HEK293T (cell line): ENCODE data around the gene PARP12.

Source experiments
- CTCF ChIA-PET: fragments of 350-600 bp; formaldehyde crosslinking; extraction: SDS; loops from one replicate; lab custom pipeline; 2021; ENCODE audit warnings: antibody characterized with exemption, inconsistent platforms; lab: Yijun Ruan, JAX
- POLR2A ChIA-PET: fragments of 350-600 bp; formaldehyde crosslinking; extraction: SDS; loops from one replicate; lab custom pipeline; 2020; ENCODE audit warnings: antibody characterized with exemption, inconsistent platforms; lab: Yijun Ruan, JAX
- DNase-seq: peaks from one replicate; pipeline ENCODE4 v3.0.0; 2012; ENCODE audit warnings: mixed read lengths; ENCODE audit errors: extremely low spot score
- ARNT ChIP-seq: fragments of 450-650 bp; IDR thresholded peaks from 2 replicates; pipeline ENCODE4 v1.6.1; 2017; ENCODE audit warnings: mild to moderate bottlenecking
- BHLHE40 ChIP-seq: fragments of 450-650 bp; IDR thresholded peaks from 2 replicates; pipeline ENCODE4 v1.6.1; 2016; ENCODE audit warnings: mild to moderate bottlenecking, moderate library complexity, borderline replicate concordance
- CTBP1 ChIP-seq: fragments of 450-650 bp; IDR thresholded peaks from 2 replicates; pipeline ENCODE4 v1.6.1; 2016; ENCODE audit warnings: borderline replicate concordance
- ELF4 ChIP-seq: fragments of 450-650 bp; IDR thresholded peaks from 2 replicates; pipeline ENCODE4 v1.6.1; 2017; ENCODE audit warnings: antibody characterized with exemption
- FOXA1 ChIP-seq: fragments of 450-650 bp; IDR thresholded peaks from 2 replicates; pipeline ENCODE4 v1.6.1; 2016; ENCODE audit warnings: mild to moderate bottlenecking
- FOXK2 ChIP-seq: fragments of 450-650 bp; IDR thresholded peaks from 2 replicates; pipeline ENCODE4 v1.6.1; 2016; ENCODE audit warnings: mild to moderate bottlenecking
- FOXM1 ChIP-seq: fragments of 450-650 bp; IDR thresholded peaks from 2 replicates; pipeline ENCODE4 v1.6.1; 2017; ENCODE audit warnings: mild to moderate bottlenecking, borderline replicate concordance
- HDGF ChIP-seq: fragments of 450-650 bp; IDR thresholded peaks from 2 replicates; pipeline ENCODE4 v1.6.1; 2017; ENCODE audit warnings: antibody characterized with exemption, borderline replicate concordance
- L3MBTL2 ChIP-seq: fragments of 450-650 bp; conservative IDR thresholded peaks from 2 replicates; pipeline ENCODE4 v1.6.1; 2016; ENCODE audit warnings: mild to moderate bottlenecking
- LEF1 ChIP-seq: fragments of 450-650 bp; IDR thresholded peaks from 2 replicates; pipeline ENCODE4 v1.6.1; 2017; ENCODE audit warnings: mild to moderate bottlenecking, borderline replicate concordance
- NFRKB ChIP-seq: fragments of 450-650 bp; IDR thresholded peaks from 2 replicates; pipeline ENCODE4 v1.6.1; 2016; ENCODE audit warnings: mild to moderate bottlenecking, moderate library complexity
- PKNOX1 ChIP-seq: fragments of 450-650 bp; IDR thresholded peaks from 2 replicates; pipeline ENCODE4 v1.6.1; 2016
- SP1 ChIP-seq: fragments of 450-650 bp; IDR thresholded peaks from 2 replicates; pipeline ENCODE4 v1.6.1; 2017
- SUZ12 ChIP-seq: fragments of 450-650 bp; IDR thresholded peaks from 2 replicates; pipeline ENCODE4 v1.6.1; 2016; ENCODE audit warnings: mild to moderate bottlenecking
- TARDBP ChIP-seq: fragments of 450-650 bp; IDR thresholded peaks from 2 replicates; pipeline ENCODE4 v1.6.1; 2016
- ZNF384 ChIP-seq: fragments of 450-650 bp; IDR thresholded peaks from 2 replicates; pipeline ENCODE4 v1.6.1; 2016

The PARP12 gene

DNA sequence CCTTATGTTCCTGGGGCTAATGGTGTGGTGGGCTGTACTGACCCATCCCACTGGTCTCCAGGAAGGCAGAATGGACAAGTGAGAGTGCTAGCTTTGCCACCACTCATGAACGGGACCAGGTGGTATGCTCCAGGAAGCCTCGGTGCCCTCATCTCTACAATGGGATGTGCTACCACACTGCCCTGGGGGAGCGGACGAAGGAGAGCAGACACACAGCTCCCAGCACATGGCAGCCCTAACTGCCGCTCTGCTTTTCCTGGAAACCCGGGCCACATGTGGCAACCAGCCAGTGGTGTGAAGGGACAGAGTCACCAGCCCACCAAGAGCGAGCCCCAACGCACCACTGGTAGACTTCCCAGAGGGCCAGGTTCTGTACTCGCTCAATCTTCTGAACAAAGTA lies 35.8 kb downstream of the PARP12 start:
- CTCF ChIA-PET: no interaction called here
- TF ChIP-seq SP1 (no peak), SUZ12 (no peak), FOXA1 (no peak), ELF4 (no peak), ZNF384 (no peak), HDGF (no peak), L3MBTL2 (no peak), ARNT (no peak), CTBP1 (no peak), NFRKB (no peak), FOXM1 (no peak), BHLHE40 (no peak), PKNOX1 (no peak), FOXK2 (no peak)
- no peak for DNase-seq
- POLR2A ChIA-PET: no interaction called here

GRCh38 chr7:140025814-140026433 lies 36.8 kb downstream of the PARP12 start:
- CTCF ChIA-PET: no interaction called here
- POLR2A ChIA-PET: no interaction called here
- TF ChIP-seq LEF1 (no peak), FOXA1 (no peak), FOXK2 (no peak), ZNF384 (no peak), TARDBP (no peak), SUZ12 (no peak), ARNT (no peak), L3MBTL2 (no peak), NFRKB (no peak), ELF4 (no peak), CTBP1 (no peak), FOXM1 (no peak), HDGF (no peak), SP1 (no peak), PKNOX1 (no peak)

DNA sequence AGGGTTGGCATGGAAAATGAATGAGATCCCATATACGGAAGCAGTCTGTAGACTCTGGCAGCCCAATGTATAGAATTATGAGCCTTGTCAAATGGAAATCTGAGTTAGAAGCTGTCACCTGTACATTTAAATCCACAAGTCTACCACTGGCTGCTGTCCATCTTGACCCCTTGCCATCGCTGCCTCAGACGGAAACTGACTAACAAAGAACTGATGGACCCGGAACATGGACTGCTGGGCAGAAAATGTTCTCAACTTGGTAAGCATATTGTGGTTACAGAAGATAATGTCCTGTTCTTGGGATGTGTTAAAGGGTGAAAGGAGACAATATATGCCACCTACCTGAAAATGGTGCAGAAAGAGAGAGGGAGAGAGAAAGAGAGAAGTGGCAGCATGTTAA lies 37.5 kb downstream of the PARP12 start:
- ChIA-PET CTCF (no interaction called here), POLR2A (no interaction called here)

More at GRCh38 chr7:140025814-140026433, 36.8 kb downstream of the PARP12 start:
- no peak for DNase-seq

GRCh38 chr7:140024585-140024984 lies 38.2 kb downstream of the PARP12 start:
- TF ChIP-seq PKNOX1 (no peak), SP1 (no peak)
- ChIA-PET POLR2A (no interaction called here), CTCF (no interaction called here)
- DNase-seq: no peak

More for the DNA sequence above, 37.5 kb downstream of the PARP12 start:
- no peak for DNase-seq
- TF ChIP-seq FOXA1 (no peak), PKNOX1 (no peak), SP1 (no peak), NFRKB (no peak), FOXM1 (no peak), ARNT (no peak), TARDBP (no peak), BHLHE40 (no peak), L3MBTL2 (no peak), ELF4 (no peak), SUZ12 (no peak), ZNF384 (no peak), FOXK2 (no peak), CTBP1 (no peak), LEF1 (no peak), HDGF (no peak)

DNA sequence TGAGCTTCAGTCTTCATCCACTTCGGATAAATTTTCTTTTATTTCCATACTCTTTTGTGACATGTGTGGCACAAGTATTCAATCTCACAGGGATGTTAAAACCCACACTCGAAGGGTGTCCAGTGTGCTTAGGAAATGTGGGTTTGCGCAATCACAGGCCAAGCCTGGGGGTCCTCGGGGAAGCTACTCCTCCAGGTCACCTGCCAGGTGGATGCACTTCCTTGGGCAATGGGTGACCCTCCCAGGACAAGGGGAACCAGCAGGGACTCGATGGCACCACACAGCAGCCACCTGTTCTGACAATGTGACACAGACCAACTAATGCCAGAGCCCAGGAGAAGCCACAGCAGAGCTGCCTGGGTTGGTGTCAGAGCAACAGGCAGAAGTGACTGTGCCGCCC lies 39.0 kb downstream of the PARP12 start:
- POLR2A ChIA-PET: no interaction called here
- TF ChIP-seq CTBP1 (no peak), ARNT (no peak), NFRKB (no peak), FOXA1 (no peak), ZNF384 (no peak), SUZ12 (no peak), FOXK2 (no peak), FOXM1 (no peak), HDGF (no peak), LEF1 (no peak), ELF4 (no peak), L3MBTL2 (no peak), TARDBP (no peak)
- CTCF ChIA-PET: no interaction called here
- DNase-seq: no peak

GRCh38 chr7:140022582-140023211 lies 40.1 kb downstream of the PARP12 start:
- DNase-seq: no peak
- TF ChIP-seq SP1 (no peak), L3MBTL2 (no peak), FOXA1 (no peak), HDGF (no peak), TARDBP (no peak)
- CTCF ChIA-PET: no interaction called here
- POLR2A ChIA-PET: no interaction called here
